H1 (cell line): ENCODE measurements around the gene GCFC2. TPM values are rescaled to one million over a fixed set of nuclear protein-coding genes. Genes with fewer than 3 reads are reported as not detected.

Experiments
- CTCF ChIA-PET: fragments of 300-600 bp; sonication (Branson Sonifier 250); formaldehyde crosslinking; loops from one replicate; lab custom pipeline; 2021; ENCODE audit not compliant: partially characterized antibody; lab: Charles Lee
- POLR2A ChIA-PET: fragments of 300-600 bp; sonication (Branson Sonifier 250); formaldehyde crosslinking; loops from one replicate; lab custom pipeline; 2021; ENCODE audit warnings: inconsistent platforms; ENCODE audit not compliant: partially characterized antibody; lab: Charles Lee
- DNase-seq, 2 experiments: peaks; one replicate each; pipeline versions ENCODE4 v3.0.0 to v3.0.0-alpha.2; 2010 to 2022; ENCODE audit warnings: low spot score in 2 of 2, low read depth in 1 of 2, mixed read lengths in 1 of 2
- FAIRE-seq: peaks from 2 replicates; lab custom pipeline; 2011; peaks lifted over from hg19 to GRCh38; lab: Jason Lieb, UNC
- H2AFZ ChIP-seq: 2 replicates; pipeline ENCODE4 v1.8.1; 2012; ENCODE audit warnings: low read length, inconsistent platforms
- H2AK5ac ChIP-seq: 2 replicates; pipeline ENCODE4 v1.6.1; 2013; ENCODE audit warnings: low read depth, low read length
- H2BK120ac ChIP-seq: replicated peaks from 2 replicates; pipeline ENCODE3; 2013; ENCODE audit warnings: low read depth, low read length, inconsistent platforms
- H2BK12ac ChIP-seq: 2 replicates; pipeline ENCODE4 v1.6.1; 2013; ENCODE audit warnings: low read depth, low read length
- H2BK15ac ChIP-seq: 2 replicates; pipeline ENCODE4 v1.6.1; 2013; ENCODE audit warnings: low read length
- H2BK20ac ChIP-seq: 2 replicates; pipeline ENCODE4 v1.6.1; 2013; ENCODE audit warnings: low read length
- H2BK5ac ChIP-seq: 2 replicates; pipeline ENCODE4 v1.6.1; 2013; ENCODE audit warnings: low read depth, low read length
- H3K14ac ChIP-seq: 2 replicates; pipeline ENCODE4 v1.6.1; 2013; ENCODE audit warnings: inconsistent platforms; ENCODE audit not compliant: insufficient read length
- H3K18ac ChIP-seq: 2 replicates; pipeline ENCODE4 v1.6.1; 2013; ENCODE audit warnings: low read length; ENCODE audit errors: extremely low read depth
- H3K23ac ChIP-seq: 2 replicates; pipeline ENCODE4 v1.6.1; 2013; ENCODE audit warnings: inconsistent platforms; ENCODE audit not compliant: insufficient read length
- H3K23me2 ChIP-seq: 2 replicates; pipeline ENCODE4 v1.6.1; 2013; ENCODE audit warnings: low read depth, low read length
- H3K27ac ChIP-seq: 2 replicates; pipeline ENCODE4 v1.6.1; 2011; ENCODE audit warnings: low read depth, low read length, inconsistent platforms
- H3K27me3 ChIP-seq, 4 experiments: replicated peaks in 1 of 4; 1 replicate in 1 of 4; 2 replicates in 3 of 4; pipeline versions ENCODE4 v1.6.1 to v1.8.1; 2011 to 2013; ENCODE audit warnings: low read length in 3 of 4, mild to moderate bottlenecking in 3 of 4, inconsistent platforms in 2 of 4, mixed read lengths in 2 of 4, moderate library complexity in 1 of 4; ENCODE audit not compliant: control insufficient read depth in 3 of 4, insufficient read depth in 3 of 4; ENCODE audit errors: extremely low read depth in 1 of 4
- H3K36me3 ChIP-seq, 4 experiments: 2 replicates each; pipeline versions ENCODE4 v1.6.1 to v1.8.1; 2011 to 2013; ENCODE audit warnings: mild to moderate bottlenecking in 4 of 4, low read length in 3 of 4, moderate library complexity in 2 of 4, control low read depth in 1 of 4, inconsistent platforms in 1 of 4; ENCODE audit not compliant: insufficient read depth in 4 of 4, control insufficient read depth in 2 of 4
- H3K4ac ChIP-seq: replicated peaks from 2 replicates; pipeline ENCODE3; 2013; ENCODE audit warnings: low read length, low read depth, mixed read lengths, inconsistent platforms; ENCODE audit not compliant: insufficient read length
- H3K4me1 ChIP-seq, 4 experiments: replicated peaks in 1 of 4; 1 replicate in 1 of 4; 2 replicates in 3 of 4; pipeline versions ENCODE4 v1.6.1 to v1.8.1; 2011 to 2013; ENCODE audit warnings: low read length in 3 of 4, inconsistent platforms in 2 of 4, mixed read lengths in 1 of 4; ENCODE audit not compliant: insufficient read depth in 4 of 4, control insufficient read depth in 3 of 4
- H3K4me2 ChIP-seq, 2 experiments: 2 replicates each; pipeline versions ENCODE4 v1.6.1 to v1.8.1; 2011 to 2013; ENCODE audit warnings: low read depth in 2 of 2, low read length in 2 of 2, control low read depth in 1 of 2, inconsistent platforms in 1 of 2, mild to moderate bottlenecking in 1 of 2; ENCODE audit not compliant: insufficient read depth in 1 of 2
- H3K4me3 ChIP-seq, 4 experiments: fragments of 200-600, 300-600 bp in 1 of 4; sonication (generic), shearing (Covaris generic), sonication (Bioruptor Twin) in 1 of 4; 2 replicates each; pipeline versions ENCODE4 v1.5.1 to v1.8.1; 2011 to 2016; ENCODE audit warnings: low read length in 4 of 4, low read depth in 3 of 4, control low read depth in 2 of 4, inconsistent platforms in 2 of 4, mild to moderate bottlenecking in 2 of 4, mixed read lengths in 1 of 4, moderate library complexity in 1 of 4; ENCODE audit not compliant: insufficient read depth in 2 of 4; ENCODE audit errors: extremely low read depth in 1 of 4
- H3K56ac ChIP-seq: replicated peaks from 2 replicates; pipeline ENCODE3; 2013; ENCODE audit warnings: low read depth, mild to moderate bottlenecking, mixed read lengths, low read length, inconsistent platforms; ENCODE audit not compliant: insufficient read length
- H3K79me1 ChIP-seq: 2 replicates; pipeline ENCODE4 v1.6.1; 2013; ENCODE audit warnings: low read depth, low read length, control low read depth
- H3K79me2 ChIP-seq, 2 experiments: 2 replicates each; pipeline versions ENCODE4 v1.6.1 to v1.8.1; 2012 to 2013; ENCODE audit warnings: low read length in 2 of 2, mild to moderate bottlenecking in 2 of 2, inconsistent platforms in 1 of 2; ENCODE audit not compliant: insufficient read depth in 2 of 2, control insufficient read depth in 1 of 2
- H3K9ac ChIP-seq, 4 experiments: replicated peaks in 1 of 4; 1 replicate in 1 of 4; 2 replicates in 3 of 4; pipeline versions ENCODE4 v1.6.1 to v1.8.1; 2011 to 2013; ENCODE audit warnings: low read depth in 3 of 4, low read length in 3 of 4, control low read depth in 2 of 4, mild to moderate bottlenecking in 2 of 4, moderate library complexity in 2 of 4, inconsistent platforms in 1 of 4; ENCODE audit errors: extremely low read depth in 1 of 4
- H3K9me3 ChIP-seq, 2 experiments: 2 replicates each; pipeline versions ENCODE4 v1.6.1 to v1.8.1; 2012 to 2013; ENCODE audit warnings: mild to moderate bottlenecking in 2 of 2, moderate library complexity in 2 of 2, control low read depth in 1 of 2, inconsistent platforms in 1 of 2, low read depth in 1 of 2, low read length in 1 of 2, mixed read lengths in 1 of 2; ENCODE audit not compliant: insufficient read depth in 2 of 2
- H4K20me1 ChIP-seq, 2 experiments: replicated peaks in 1 of 2; 2 replicates each; pipeline versions ENCODE3 to v1.8.1; 2011 to 2013; ENCODE audit warnings: inconsistent platforms in 2 of 2, low read length in 2 of 2, mild to moderate bottlenecking in 1 of 2; ENCODE audit not compliant: insufficient read depth in 2 of 2, control insufficient read depth in 1 of 2
- H4K5ac ChIP-seq: 2 replicates; pipeline ENCODE4 v1.6.1; 2013; ENCODE audit warnings: low read length, low read depth, mixed read lengths, inconsistent platforms; ENCODE audit not compliant: insufficient read length
- H4K8ac ChIP-seq: 2 replicates; pipeline ENCODE4 v1.8.0; 2013; ENCODE audit warnings: mild to moderate bottlenecking, moderate library complexity, low read length, inconsistent platforms; ENCODE audit not compliant: insufficient read depth; ENCODE audit errors: extremely low read depth
- H4K91ac ChIP-seq: replicated peaks from 2 replicates; pipeline ENCODE3; 2013; ENCODE audit warnings: low read length, mixed read lengths, inconsistent platforms; ENCODE audit not compliant: insufficient read length
- ASH2L ChIP-seq: fragments of 200-600, 300-600 bp; sonication (generic); IDR thresholded peaks from one replicate; pipeline ENCODE4 v1.7.1; 2017; ENCODE audit warnings: low read length
- CBX5 ChIP-seq: fragments of 300-800, 300-1000 bp; sonication (generic); IDR thresholded peaks from 2 replicates; pipeline ENCODE4 v1.7.1; 2016; ENCODE audit warnings: antibody characterized with exemption, low read length, low read depth
- HDAC2 ChIP-seq, 2 experiments: fragments of 300-600 bp in 1 of 2; sonication (generic) in 1 of 2; IDR thresholded peaks; 2 replicates each; pipeline ENCODE4 v1.6.1; 2011 to 2012; ENCODE audit warnings: low read depth in 2 of 2, low read length in 2 of 2, mild to moderate bottlenecking in 2 of 2, moderate library complexity in 2 of 2, borderline replicate concordance in 1 of 2, inconsistent platforms in 1 of 2
- NRF1 ChIP-seq: IDR thresholded peaks from 2 replicates; pipeline ENCODE4 v1.6.1; 2011; ENCODE audit warnings: mild to moderate bottlenecking, low read depth, low read length, improper control_type of control experiment
- SIRT6 ChIP-seq: IDR thresholded peaks from one replicate; pipeline ENCODE4 v1.7.1; 2012; ENCODE audit warnings: low read length, inconsistent platforms
- SP2 ChIP-seq: IDR thresholded peaks from 2 replicates; pipeline ENCODE4 v1.6.1; 2012; ENCODE audit warnings: mild to moderate bottlenecking, low read length, inconsistent platforms
- TCF12 ChIP-seq: IDR thresholded peaks from 2 replicates; pipeline ENCODE4 v1.6.1; 2011; ENCODE audit warnings: low read depth, mild to moderate bottlenecking, low read length
- WGBS, 2 experiments: shearing (Covaris generic) in 1 of 2; methylation state at CpG; one replicate each; pipeline versions ENCODE4 v1.1.6 to v1.1.7; 2013 to 2015; ENCODE audit warnings: low lambda C conversion rate in 2 of 2, mixed read lengths in 2 of 2, inconsistent platforms in 1 of 2, low coverage in 1 of 2, missing lambda C conversion rate in 1 of 2; ENCODE audit not compliant: insufficient replicate concordance in 2 of 2, insufficient coverage in 1 of 2, insufficient read length in 1 of 2; ENCODE audit errors: extremely low coverage in 1 of 2, missing lambda C conversion rate in 1 of 2; 5-methylcytosine and 5-hydroxymethylcytosine counted together
- polyA plus RNA-seq, 7 experiments: library from polyadenylated mRNA; depleted of rRNA in 3 of 7; stranded (reverse) in 5 of 7; unstranded in 2 of 7; fragments of >200 nt in 5 of 7; fragments of 200-250 nt in 2 of 7; gene quantifications; 1 replicate in 5 of 7; 2 replicates in 1 of 7; 4 replicates in 1 of 7; pipeline versions ENCODE4 v1.2.1 to v1.2.3, GENCODE V29; 2011 to 2013; ENCODE audit warnings: missing spikeins in 2 of 7, mixed read lengths in 2 of 7
- total RNA-seq: library from RNA; stranded (reverse); fragmentation: NEBNext Ultra II Directional; extraction: Animal tissue kit (Norgen Biotek cat#: 25700); gene quantifications from 2 replicates; pipeline ENCODE4 v1.2.1, GENCODE V29; 2021
- TF ChIP-seq, protein P1 (sequence below): IDR thresholded peaks from 2 replicates; pipeline ENCODE4 v1.6.1; 2011; ENCODE audit warnings: low read length, improper control_type of control experiment
- TF ChIP-seq, protein P2 (sequence below): IDR thresholded peaks from 2 replicates; pipeline ENCODE4 v1.6.1; 2012; ENCODE audit warnings: low read length, inconsistent platforms

GCFC2 gene
- total and polyA plus RNA-seq, 2 of the 8 experiments (the other 6 are each of a cell fraction or from before 2014, with no cell fraction given), result 5.6 to 19.1 TPM

DNA sequence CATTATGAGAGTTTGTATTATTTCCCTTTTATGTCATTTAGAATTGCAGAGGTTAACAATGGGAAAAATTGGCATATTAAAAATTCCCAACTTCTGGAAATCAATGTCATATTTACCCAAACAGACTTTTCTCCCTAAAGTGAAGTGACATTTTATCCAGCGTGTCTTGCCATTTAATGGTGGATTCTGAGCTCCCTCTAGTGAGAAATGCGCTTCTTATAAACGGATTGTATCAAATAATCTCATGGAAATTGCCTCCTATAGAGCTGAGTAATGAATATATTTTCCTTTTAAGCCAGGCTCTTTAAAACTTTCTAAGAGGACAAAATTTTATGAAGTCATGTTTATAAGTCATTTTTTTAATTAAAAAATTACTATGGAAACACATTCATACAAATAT, 5.7 kb upstream of the GCFC2 start:
- Histone ChIP-seq H3K18ac (no peak overlapping the region), H4K20me1 (no peaks in the 10 kb centered on the region), H3K9me3 (peaks cover 0 to 5% of the 10 kb centered on the region in 2 experiments; a peak in 2 of 4 replicates), H4K5ac (no peak overlapping the region), H3K9ac (no peak overlapping the region), H2AFZ (no peak overlapping the region), H3K4me3 (no peak overlapping the region), H3K4me2 (no peak overlapping the region), H4K91ac (no peak overlapping the region), H2BK20ac (no peak overlapping the region), H4K8ac (no peak overlapping the region), H3K36me3 (no peaks in the 10 kb centered on the region), H3K56ac (no peak overlapping the region), H2BK12ac (no peak overlapping the region), H3K27ac (no peak overlapping the region), H3K79me1 (no peaks in the 10 kb centered on the region), H3K14ac (no peak overlapping the region), H2BK5ac (no peak overlapping the region), H3K23me2 (no peaks in the 10 kb centered on the region), H3K23ac (no peak overlapping the region), H2BK15ac (no peak overlapping the region), H3K4me1 (no peaks in the 10 kb centered on the region), H3K27me3 (no peaks in the 10 kb centered on the region), H3K4ac (no peak overlapping the region), H2BK120ac (no peak overlapping the region), H2AK5ac (no peak overlapping the region), H3K79me2 (no peaks in the 10 kb centered on the region)
- POLR2A ChIA-PET, result no interaction called here
- TF ChIP-seq, protein P1, sequence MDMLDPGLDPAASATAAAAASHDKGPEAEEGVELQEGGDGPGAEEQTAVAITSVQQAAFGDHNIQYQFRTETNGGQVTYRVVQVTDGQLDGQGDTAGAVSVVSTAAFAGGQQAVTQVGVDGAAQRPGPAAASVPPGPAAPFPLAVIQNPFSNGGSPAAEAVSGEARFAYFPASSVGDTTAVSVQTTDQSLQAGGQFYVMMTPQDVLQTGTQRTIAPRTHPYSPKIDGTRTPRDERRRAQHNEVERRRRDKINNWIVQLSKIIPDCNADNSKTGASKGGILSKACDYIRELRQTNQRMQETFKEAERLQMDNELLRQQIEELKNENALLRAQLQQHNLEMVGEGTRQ, result no peak
- no peak for TF ChIP-seq ASH2L
- TF ChIP-seq SIRT6, result no peak
- TF ChIP-seq NRF1, result no peak
- TF ChIP-seq CBX5, result no peak
- TF ChIP-seq SP2, result no peak
- TF ChIP-seq, protein P2, sequence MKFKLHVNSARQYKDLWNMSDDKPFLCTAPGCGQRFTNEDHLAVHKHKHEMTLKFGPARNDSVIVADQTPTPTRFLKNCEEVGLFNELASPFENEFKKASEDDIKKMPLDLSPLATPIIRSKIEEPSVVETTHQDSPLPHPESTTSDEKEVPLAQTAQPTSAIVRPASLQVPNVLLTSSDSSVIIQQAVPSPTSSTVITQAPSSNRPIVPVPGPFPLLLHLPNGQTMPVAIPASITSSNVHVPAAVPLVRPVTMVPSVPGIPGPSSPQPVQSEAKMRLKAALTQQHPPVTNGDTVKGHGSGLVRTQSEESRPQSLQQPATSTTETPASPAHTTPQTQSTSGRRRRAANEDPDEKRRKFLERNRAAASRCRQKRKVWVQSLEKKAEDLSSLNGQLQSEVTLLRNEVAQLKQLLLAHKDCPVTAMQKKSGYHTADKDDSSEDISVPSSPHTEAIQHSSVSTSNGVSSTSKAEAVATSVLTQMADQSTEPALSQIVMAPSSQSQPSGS, result no peak
- TF ChIP-seq TCF12, result no peak
- no peak for TF ChIP-seq HDAC2 (IDR thresholded peaks at IDR 0.05; ENCODE audit: borderline replicate concordance in 1 of 2, low read depth in 2 of 2, low read length in 2 of 2)
- WGBS, 2 experiments, result 83% methylated on average over 3 of the region's 3 CpGs; no CpG with 5 or more reads in 1 of the 2 experiments
- no peak for FAIRE-seq
- DNase-seq, result no peak
- CTCF ChIA-PET, result interaction anchor here (0.8 to 1.0 kb wide), 2 partner anchors 73 to 76 kb away, joined by 3 read pairs; no protein-coding TSS in a partner anchor
